GM21381 (cell line): ENCODE data around the gene LY6G6D.
"Not testable (repeated sequence)": the region's sequence is repeated elsewhere in the genome, so short reads cannot be mapped to it uniquely, and the experiment has no call there.

Source experiments
- ATAC-seq: cut with Tn5 transposase; IDR thresholded peaks from one replicate; pipeline ENCODE4 v1.9.1; 2021; ENCODE audit warnings: mild to moderate bottlenecking, moderate library complexity; ENCODE audit not compliant: unreplicated experiment

Gene LY6G6D

DNA sequence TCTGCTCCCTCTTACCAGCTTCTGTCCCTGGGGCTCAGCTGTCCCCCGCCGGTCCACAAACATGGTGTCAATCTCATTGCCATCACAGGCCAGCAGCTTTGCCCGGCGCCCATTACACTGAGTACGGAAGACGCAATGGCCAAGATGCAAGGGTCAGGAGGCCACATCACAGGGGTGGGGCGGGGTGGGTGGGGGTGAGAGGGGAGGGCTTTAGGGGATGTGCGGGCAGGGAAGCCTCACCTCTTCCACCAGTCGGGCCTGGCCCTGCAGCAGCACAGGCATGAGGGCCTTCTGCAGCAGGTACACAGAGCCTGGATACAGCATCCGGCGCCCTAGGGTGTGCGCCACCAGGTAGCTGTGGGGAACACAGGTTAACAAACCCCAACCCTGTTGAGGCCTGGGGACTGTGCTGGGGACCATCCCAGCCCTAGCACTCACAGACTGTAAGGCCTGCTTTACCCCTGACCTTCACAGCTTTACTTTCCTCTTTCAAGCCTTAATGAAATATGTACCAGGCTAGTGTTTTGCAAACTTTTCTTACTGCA is 23.5 kb upstream of the LY6G6D start:
- ATAC-seq: no peak

DNA sequence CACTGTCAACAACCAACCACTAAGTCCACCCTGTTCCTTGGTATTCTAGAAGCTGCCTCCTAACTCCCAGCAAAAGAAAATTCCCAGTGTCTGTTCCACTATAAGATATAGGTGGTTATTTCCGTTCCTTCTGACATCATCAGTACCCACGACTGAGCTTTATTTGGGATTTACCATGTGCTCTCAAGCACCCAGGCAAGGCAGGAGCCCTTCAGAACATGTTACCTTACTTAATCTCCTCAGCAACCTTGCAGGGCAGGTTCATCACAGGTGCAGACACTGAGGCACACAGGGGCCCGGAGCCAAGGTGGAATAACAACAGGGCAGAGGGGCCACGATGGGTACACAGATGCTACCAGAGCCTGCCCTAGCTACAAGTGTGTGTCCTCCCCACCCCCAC is 22.8 kb upstream of the LY6G6D start:
- ATAC-seq: no peak

DNA sequence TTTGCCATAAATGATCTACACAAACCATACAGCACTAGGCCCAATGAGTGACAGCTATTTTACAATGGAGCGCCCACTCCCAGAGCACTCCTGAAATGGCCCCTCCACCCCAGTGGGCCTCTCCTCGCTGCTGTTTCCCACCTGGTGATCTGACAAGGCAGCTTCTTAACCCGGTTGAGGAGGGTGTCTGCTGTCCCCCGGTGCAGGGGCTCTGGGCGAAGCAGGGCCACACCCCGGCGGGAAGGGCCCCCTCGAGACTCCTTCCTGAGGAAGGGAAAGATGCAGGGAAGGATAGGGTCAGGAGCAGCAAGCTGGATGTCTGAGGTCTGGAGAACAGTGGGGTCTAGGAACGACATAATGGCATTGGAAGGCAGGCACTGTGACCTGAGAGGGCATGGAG is 22.3 kb upstream of the LY6G6D start:
- no peak for ATAC-seq

DNA sequence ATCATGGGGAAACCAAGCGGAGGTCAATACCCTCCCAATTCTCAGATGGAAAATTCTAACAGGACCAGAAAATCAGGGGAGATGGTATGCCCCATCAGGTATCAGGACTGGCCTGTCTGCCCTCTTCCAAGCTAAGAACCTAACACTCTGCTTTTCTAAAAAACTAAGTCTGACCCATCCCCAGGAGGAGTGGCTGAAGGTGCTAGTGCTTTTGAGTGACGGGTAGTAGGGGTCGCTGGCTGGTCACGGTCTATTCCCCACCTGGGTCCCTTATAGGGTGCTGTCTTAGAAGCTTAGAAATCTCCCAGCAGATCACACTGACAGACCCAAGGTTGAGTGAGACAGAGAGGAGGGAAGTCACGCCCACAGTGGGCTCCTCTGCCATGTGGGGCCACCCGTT is 21.6 kb upstream of the LY6G6D start:
- ATAC-seq: no peak

DNA sequence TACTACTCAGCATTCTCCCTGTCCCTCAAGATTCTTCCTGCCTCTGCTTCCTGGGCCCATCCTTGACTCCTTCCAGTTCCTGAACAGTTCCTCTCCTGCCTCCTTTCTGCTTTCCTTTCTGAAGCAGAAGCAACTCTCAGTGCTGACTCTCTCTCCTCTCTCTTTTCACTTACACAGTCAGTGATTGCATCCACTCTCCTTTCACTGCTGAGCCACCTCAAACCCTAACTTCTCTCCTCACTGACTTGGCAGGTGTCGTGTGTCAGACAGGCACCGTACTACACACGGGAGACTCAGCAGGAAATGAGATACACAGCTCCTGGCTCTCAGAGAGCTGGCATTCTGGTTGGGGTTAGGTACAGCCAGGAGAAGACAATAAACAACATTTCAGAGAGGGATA is 17.6 kb upstream of the LY6G6D start:
- ATAC-seq: no peak

DNA sequence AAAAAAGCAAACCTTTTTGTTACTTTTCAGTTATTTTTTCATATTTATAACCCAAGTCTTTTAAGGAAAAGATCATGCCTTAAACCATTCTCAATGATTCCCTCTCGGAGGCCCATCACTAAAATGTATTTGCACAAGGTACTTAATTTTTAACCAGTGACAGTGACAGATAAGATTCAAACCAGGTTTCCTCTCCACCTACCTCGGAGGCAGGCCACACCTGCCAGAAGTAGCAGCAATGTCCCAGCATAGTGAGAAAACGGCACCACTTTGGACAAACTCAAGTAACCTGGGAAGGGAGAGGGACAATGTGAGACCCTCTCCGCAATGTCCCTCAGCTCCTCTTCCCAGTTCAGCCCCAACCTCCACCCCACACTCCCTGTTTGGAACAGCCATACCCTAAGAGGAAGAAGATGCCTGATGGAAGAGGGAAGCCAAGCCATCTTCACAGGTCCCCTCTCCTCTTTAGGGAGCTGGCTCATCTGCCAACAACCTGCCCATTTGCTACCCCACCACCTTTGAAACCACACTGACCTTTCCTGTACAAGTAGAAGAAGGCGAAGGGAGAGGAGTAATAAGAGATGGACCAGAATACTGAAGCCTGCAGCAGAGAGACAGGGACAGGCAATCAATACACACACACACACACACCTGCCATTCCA is 14.3 kb upstream of the LY6G6D start:
- ATAC-seq: no peak

DNA sequence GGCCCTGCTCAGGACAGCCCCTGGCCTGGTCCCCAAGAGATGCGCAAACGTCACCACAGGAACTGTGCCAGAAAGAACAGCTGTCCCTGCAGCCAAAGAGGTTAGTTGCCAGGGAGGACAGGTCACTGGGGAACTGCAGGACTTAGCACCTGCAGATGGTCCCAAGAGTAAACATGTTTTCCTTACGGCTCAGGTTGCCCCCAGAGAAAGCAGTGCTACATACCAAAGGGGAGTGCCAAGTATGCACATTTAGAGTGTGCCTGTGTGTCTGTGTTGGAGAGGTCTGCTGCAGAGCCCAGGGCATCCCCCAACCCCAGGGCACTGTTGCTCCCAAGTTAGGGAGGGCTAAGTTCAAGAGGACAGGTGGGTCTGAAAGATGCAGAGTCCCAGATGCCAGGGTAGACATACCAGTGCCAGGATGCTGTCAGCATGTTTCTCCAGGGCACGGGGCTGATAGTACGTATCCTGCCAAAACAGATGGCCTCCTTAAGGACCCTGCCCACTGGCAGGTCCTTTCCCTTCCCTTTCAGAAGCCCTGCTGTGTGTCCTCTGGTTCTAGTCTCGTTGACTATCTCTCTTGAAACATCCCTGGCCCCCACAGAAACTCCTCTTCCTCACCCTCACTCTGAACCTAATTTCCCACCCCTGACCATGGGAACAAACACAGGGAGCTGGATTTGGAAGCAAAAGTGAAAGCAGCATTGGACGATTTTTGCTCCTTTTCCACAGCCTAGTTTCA is 13.3 kb upstream of the LY6G6D start:
- ATAC-seq: no peak

DNA sequence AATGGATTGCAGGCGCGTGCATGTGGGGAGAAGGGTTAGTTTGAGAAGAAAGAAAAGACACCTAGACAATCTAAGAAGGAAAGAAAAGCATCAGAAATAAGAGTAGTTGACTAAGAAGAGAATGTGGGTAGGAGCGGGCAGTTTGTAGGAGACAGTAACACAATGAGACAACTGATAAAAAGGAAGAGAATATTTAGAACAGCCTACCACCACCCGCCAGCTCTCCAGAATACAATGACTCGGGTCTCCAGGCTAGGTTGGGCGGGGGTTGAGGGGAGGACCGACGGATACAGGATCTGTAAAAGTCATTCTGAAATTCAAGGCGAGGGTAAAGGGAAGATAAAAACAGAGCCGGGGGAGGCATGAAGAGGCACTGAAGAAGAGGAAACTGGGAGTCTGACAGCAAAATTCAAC is 12.7 kb upstream of the LY6G6D start:
- no peak for ATAC-seq

DNA sequence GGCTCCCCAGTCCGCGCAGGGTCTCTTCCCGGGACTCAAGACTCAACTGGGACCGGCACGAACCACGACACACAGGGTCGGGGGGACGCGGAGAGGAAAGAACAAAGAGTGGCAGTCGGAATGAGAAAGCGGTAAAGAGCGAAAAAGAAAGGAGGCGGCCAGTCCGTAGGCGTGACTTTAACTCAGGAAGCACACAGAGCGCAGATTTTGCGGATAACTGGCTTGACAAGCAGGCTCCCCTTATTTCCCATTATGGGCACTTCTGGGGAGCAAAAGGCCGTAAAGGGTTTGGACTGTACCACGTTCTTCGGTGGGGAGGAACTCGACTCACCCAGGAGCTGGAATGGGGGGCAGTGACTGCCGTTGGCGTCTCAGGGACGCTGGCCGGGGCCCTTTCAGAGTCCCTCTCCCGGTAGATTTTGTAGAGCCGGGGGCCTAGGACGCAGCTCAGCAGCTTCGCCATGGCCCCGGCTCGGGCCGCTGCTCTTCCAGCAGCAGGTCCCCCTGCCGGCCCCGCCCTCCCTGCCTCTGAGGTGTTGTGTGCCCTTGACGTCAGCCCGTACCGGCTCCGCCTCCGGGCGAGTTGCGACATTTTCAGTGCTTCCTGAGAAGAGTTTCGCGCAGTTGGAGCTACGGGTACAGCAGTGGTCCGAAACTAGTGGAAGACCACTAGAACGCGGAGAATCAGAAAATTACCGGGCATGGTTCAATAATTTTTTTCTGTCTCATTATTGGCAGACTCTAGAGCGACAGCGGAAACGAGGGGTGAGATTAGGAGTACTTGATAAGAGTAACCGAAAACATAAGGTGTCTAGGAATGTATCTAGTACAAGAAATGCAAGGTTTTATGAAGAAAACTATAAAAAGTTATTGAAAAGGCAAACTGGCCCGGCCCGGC is 12.1 kb upstream of the LY6G6D start, which contains the start of gene ABHD16A:
ABHD16A (minus strand) TSS at position 506 of the 898 bp plus-strand sequence; CDS start at position 463, 43 bp downstream.
- ATAC-seq: peak; percentile 86

DNA sequence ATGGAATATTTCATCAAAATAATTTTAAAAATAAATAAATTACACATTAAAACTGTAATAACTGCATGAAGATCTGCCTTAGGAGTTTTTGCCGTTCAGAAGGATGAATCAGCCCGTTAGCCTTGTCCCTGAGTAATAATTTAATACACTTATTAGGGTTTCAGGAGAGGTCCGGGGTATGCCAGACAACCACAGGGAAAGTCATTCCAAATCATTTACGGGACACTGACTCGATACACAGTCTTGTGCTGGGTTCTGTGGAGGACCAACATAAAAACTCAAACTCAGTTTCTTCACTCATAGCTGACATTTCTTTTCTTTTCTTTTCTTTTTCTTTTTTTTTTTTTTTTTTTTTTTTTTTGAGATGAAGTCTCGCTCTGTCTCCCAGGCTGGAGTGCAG is 9.2 kb upstream of the LY6G6D start:
- no peak for ATAC-seq

DNA sequence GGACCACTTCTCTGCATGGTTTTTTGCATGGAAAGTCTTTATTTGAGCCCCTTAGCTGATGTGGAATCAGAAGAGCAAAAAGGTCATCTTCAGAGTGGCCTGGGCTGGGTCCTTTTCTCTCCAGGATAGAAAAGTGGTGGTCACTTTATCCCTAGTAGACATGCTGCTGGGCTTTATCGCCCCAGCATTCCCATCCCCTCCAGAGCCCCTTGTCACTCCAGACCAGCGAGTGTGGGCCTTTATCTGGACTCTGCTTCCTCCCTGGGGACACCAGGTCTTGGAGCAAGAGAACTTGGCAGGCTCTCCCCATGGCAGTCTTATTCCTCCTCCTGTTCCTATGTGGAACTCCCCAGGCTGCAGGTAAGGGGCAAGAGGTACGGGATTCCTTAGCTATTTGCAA is 8.5 kb upstream of the LY6G6D start, which contains the start of gene LY6G6F:
LY6G6F (plus strand) TSS at position 268 of the 400 bp plus-strand sequence; CDS start at position 309, 41 bp downstream.
- no peak for ATAC-seq

DNA sequence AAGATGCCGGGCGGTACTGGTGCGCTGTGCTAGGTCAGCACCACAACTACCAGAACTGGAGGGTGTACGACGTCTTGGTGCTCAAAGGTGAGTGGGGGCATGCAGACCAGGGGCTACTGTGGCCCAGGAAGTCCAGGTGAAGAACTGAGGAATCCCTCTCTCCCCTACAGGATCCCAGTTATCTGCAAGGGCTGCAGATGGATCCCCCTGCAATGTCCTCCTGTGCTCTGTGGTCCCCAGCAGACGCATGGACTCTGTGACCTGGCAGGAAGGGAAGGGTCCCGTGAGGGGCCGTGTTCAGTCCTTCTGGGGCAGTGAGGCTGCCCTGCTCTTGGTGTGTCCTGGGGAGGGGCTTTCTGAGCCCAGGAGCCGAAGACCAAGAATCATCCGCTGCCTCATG is 7.4 kb upstream of the LY6G6D start:
- ATAC-seq: no peak

DNA sequence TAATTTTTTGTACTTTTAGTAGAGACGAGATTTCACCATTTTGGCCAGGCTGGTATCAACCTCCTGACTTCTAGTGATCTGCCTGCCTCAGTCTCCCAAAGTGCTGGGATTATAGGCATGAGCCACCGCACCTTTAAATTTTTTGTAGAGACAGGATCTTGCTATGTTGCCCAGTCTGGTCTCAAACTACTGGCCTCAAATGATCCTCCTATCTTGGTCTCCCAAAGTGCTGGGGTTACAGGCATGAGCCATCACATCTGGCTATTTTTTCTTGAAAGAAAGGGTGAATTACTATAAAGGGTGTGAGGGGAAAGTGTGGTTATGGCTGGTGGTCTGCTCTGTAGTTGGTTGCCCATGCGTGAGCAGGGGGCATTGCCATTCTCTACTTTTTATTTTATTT is 6.9 kb upstream of the LY6G6D start:
- no peak for ATAC-seq

DNA sequence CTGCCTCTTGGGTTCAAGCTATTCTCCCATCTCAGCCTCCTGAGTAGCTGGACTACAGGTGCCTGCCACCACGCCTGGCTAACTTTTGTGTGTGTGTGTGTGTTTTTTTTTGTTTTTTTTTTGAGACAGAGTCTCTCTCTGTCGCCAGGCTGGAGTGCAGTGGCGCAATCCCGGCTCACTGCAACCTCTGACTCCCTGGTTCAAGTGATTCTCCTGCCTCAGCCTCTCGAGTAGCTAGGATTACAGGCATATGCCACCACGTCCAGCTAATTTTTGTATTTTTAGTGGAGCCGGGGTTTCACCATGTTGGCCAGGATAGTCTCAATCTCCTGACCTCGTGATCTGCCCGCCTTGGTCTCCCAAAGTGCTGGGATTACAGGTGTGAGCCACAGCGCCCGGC is 6.0 kb upstream of the LY6G6D start:
- not testable (repeated sequence) for ATAC-seq

DNA sequence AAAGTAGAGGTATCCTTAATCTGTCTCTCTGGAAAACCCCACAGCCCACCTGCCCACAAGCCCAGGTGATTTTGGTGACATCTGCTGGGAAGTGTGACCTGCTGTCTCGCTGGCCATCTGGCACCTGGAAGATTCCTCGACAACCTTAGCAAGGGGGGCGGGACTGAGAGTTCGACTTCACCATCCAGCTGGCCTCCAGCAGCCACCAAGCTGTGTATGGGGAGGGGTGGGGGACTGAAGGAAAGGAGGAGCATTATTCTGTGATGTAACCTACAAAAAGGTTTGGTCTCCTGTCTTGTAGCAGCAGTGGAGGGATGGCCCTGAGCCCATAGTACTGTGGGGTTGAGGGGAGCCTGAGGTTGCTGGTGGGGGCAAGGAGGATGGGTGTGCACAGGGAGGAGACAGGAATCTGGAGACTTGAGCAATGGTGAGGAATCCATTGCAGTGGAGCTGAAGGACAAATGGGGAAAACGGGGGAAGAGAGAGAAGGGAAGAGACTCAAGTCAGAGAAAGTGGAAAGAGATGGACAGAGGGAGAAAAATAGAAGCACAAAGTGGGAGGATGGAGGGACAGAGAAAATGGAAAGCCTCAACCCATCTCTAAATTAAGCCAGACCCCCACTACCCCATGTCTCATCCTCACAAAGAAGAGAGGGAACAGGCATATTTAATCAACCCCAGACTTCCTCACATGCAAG is 4.5 kb upstream of the LY6G6D start:
- no peak for ATAC-seq

DNA sequence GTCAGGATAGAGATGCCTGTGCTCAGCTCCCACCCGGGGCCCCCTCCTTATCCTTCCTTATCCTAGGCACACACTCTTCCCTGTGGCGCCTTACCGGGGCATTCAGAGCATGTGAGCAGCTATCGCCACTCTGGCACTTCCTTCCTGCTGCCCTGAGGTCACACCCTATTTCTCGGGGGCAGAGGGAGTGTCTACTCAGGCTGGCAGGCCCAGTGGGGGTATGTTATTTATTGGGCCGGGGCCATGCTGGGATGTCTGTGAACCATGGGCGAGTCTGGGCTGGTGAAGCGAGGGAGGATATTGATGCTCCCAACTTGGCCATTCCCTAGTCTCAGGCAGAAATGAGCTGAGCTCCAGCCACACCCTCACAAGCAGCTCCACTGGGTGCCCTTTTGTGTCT is 3.9 kb upstream of the LY6G6D start:
- no peak for ATAC-seq

DNA sequence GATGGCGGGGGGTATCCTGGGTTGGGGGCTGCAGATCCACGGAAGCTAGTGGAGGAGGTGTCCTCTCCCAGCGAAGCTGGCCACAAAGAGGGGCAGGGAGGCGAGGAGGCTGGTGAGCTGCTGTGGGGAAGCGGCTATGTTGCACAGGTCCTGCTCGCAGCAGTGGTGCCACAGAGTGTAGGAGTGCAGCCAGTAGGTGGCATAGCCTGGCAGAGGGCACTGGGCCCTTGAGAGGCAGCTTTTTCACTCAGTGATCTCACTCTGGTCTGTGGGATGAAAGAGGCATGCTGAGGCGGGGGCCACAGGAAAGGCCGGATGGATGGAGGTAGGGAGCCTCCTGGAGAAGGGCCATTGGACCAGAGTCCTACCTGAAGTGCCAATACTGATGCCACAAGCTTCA is 2.9 kb upstream of the LY6G6D start:
- ATAC-seq: no peak

DNA sequence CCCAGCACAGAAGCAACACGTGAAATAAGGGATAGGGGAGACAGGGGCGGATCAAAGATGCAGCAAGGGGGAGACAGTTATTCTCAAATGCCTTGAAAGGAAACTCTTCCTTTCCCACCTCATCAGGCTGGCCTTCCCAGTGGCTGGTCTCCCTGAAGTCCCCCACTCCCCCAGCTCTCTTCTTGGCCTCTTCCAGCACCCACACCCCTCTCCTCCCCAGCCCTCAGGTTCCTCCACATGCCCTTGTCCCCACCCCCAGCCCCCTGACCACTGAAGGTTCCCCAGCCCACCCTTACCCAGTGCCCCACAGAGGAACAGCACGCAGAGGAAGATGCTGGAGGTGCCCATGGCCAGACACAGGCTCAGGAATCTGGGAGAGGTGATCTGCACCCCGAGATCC is 1.7 kb upstream of the LY6G6D start:
- no peak for ATAC-seq

DNA sequence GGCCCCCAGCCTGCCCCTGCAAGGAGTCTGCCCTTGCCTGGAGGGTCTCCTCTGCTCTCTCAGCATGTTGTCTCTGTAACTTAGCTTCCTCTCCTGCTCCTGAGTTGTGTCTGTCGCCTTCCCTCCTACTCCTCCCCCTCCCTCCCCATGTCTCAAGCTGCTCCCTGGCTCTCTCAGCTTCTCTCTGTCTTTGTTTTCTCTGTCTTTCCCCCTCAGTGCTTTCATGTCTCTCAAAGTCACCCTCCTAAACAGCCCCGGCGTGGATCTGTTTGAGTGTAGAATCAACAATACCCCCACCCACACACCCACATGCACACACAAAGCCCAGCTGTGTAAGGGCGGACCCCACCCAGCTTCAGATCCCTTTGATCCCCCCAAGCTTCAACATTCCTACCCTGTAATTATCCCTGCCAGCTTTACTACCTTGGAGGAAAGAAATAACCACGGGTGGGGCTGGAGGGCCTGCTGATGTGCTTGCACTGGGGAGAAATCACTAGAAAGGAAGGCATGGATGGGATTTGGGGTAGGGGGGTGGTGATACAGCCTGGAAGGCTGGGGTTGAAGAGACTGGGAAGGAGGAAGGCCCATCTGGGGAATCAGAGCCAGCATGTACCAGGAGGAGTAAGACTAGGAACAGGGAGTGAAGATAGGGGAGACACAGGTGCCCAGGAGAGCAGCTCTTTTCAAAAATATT is 1.0 kb upstream of the LY6G6D start:
- no peak for ATAC-seq
